Choroid plexus epithelial cell (primary cell): Measurements from ENCODE around the gene SLC2A8.

Experiments used
- DNase-seq: peaks from one replicate; pipeline ENCODE4 v3.0.0-alpha.2; 2010; ENCODE audit warnings: low read depth
- H3K4me3 ChIP-seq: 2 replicates; pipeline ENCODE4 v1.5.1; 2011; ENCODE audit warnings: low read depth, mild to moderate bottlenecking, control low read depth, low read length, moderate library complexity
- TF ChIP-seq, protein P1 (sequence below): conservative IDR thresholded peaks from 2 replicates; pipeline ENCODE4 v1.5.1; 2011; ENCODE audit warnings: low read depth, mild to moderate bottlenecking, control low read depth, inconsistent platforms, low read length, moderate library complexity

SLC2A8 gene

DNA sequence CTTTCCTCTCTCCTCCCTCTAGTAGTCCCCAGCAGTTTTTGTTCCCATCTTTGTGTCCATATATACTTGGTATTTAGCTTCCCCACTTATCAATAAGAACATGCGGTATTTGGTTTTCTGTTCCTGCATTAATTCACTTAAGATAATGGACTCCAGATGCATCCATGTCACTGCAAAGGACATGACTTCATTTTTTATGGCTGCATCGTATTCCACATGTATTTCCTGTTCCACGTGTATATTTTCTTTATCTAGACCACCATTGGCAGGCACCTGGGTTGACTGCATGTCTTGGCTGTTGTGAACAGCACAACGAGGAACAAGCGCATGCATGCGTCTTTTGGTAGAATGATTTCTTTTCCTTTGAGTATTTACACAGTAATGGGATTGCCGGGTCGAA is 33.4 kb downstream of the SLC2A8 start:
- DNase-seq, result no peak
- no peak overlapping the region for H3K4me3 ChIP-seq
- TF ChIP-seq, protein P1, sequence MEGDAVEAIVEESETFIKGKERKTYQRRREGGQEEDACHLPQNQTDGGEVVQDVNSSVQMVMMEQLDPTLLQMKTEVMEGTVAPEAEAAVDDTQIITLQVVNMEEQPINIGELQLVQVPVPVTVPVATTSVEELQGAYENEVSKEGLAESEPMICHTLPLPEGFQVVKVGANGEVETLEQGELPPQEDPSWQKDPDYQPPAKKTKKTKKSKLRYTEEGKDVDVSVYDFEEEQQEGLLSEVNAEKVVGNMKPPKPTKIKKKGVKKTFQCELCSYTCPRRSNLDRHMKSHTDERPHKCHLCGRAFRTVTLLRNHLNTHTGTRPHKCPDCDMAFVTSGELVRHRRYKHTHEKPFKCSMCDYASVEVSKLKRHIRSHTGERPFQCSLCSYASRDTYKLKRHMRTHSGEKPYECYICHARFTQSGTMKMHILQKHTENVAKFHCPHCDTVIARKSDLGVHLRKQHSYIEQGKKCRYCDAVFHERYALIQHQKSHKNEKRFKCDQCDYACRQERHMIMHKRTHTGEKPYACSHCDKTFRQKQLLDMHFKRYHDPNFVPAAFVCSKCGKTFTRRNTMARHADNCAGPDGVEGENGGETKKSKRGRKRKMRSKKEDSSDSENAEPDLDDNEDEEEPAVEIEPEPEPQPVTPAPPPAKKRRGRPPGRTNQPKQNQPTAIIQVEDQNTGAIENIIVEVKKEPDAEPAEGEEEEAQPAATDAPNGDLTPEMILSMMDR, result no peak

DNA sequence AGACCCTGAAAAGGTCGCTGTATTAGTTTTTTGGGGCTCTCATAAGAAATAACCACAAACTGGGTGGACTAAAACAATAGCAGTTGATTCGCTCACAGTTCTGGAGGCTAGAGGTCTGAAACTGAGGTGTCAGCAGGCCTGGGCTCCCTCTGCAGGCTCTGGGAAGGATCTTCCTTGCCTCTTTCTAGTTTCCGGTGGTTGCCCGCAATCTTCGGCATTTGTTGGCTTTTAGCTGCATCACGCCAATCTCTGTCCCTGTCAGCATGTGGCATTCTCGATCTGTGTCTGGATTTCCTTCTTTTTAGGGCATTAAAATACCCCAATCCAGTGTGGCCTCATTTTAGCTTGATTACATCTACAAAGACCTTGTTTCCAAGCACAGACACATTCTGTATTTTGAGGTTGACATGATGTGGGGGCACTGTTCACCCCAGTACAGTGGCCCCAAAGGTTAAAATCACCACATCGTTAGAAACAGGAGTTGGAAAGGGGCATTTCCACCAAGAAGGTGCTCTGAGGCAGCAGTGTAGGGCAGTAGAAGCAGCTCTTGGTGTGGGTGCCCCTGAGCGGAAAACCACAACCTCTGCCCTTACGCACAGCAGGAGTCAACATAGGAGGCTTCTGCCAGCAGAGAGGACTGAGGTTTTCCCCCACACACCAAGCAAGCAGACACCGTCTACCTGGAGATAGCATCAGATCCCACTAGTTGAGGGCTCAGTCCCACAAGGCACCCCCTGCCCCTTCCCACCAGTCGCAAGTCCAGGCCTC is 40.7 kb downstream of the SLC2A8 start:
- peak; percentile 21 for DNase-seq
- H3K4me3 ChIP-seq, result no peak overlapping the region
- TF ChIP-seq, protein P1, result peak; percentile 48

DNA sequence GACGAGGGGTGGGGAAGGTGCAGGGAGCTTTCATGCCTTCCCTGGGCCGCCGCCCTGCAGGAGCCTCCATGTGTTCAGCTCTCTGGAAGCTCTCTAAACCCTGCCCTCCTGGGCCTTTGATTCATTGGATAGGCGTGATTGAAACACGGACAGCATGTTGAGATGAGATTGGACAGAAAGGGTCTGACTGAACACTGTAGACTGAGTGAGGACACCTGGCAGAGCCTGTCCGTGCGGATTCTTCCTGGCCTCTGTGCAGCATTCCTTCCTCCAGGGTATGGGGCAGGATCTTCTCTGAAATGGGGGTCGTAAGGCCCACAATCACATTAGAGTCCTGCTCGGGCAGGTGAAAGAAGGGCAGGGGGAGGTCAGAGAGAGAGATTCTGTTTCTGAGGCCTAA is 41.4 kb downstream of the SLC2A8 start:
- H3K4me3 ChIP-seq, result no peak overlapping the region
- DNase-seq, result no peak
- TF ChIP-seq, protein P1, result no peak

DNA sequence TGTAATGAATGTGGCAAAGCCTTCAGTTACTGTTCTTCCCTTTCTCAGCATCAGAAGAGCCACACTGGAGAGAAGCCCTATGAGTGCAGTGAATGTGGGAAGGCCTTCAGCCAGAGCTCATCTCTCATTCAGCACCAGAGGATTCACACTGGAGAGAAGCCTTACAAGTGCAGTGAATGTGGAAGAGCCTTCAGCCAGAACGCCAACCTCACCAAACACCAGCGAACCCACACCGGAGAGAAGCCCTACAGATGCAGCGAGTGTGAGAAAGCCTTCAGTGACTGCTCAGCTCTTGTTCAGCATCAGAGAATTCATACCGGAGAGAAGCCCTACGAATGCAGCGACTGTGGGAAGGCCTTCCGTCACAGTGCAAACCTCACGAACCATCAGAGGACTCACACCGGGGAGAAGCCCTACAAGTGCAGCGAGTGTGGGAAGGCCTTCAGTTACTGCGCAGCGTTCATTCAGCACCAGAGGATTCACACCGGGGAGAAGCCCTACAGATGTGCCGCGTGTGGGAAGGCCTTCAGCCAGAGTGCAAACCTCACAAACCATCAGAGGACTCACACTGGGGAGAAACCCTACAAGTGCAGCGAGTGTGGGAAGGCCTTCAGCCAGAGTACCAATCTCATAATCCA is 47.4 kb downstream of the SLC2A8 start:
- TF ChIP-seq, protein P1, result no peak
- no peak for DNase-seq
- H3K4me3 ChIP-seq, result no peak overlapping the region

DNA sequence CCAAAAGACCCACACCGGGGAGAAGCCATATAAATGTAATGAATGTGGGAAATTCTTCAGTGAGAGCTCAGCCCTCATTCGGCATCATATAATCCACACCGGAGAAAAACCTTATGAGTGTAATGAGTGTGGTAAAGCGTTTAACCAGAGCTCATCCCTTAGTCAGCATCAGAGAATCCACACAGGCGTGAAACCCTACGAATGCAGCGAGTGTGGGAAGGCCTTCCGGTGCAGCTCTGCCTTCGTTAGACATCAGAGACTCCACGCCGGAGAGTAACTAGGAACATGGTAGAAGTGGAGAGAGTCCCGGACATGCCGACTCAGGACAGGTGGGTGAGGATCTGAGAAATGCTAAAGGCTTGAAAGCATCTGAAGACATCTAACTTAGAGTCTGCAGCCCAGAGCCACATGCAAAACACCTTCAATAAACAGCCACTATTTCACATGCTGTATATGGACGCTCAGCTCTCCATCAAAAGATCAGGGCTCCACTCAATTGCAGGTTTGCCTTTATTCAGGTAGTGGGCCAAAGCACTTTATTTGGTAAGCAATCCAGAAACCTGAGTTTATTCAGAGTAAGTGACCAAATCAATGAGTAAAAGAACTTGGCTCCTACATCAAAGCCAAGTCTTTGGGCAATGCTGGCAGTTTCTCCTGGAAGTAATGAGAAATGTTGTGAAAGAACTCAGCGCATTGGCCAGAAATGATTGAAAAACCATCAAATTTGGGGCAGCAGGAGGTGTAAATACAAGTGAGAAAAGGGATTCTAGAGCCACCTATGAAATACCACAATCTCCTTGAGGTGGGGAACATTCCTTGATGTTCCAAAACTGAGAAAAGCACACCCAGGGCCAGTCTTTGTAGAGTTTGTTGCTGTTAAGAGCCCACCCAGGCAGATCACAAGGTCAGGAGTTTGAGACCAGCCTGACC is 48.2 kb downstream of the SLC2A8 start:
- H3K4me3 ChIP-seq, result no peak overlapping the region
- TF ChIP-seq, protein P1, result no peak
- no peak for DNase-seq

DNA sequence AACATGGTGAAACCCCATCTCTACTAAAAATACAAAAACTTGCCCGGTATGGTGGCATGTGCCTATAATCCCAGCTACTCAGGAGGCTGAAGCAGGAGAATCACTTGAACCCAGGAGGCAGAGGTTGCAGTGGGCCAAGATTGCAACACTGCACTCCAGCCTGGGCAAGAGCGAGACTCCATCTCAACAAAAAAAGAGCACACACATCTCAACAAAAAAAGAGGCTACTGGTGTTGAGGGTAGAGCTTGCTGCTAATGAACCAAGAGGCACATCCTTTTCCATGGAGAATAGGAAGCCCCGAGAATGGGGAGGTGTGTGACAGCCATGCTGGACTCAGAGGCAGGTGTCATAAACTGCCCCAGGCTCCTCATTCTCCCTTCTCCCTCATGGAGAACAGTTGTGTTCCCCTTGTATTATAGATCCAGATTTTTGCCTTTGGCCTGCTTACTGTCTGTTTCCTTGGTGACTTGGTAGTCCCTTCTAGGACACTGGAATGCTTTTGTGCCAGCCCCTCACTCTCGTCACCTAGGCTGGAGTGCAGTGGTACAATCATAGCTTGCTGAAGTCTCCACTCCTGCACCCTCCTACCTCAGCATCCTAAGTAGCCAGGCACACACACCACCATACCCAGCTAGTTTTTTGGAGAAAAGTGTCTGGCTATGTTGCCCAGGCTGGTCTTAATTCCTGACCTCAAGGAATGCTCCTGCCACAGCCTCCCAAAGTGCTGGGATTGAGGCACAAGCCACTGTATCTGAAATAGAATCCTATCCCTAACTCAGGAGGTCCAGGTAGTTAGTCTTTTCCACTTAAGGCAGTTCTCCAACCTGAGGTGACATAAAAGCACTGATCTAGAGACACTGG is 49.1 kb downstream of the SLC2A8 start:
- no peak for DNase-seq
- TF ChIP-seq, protein P1, result no peak

More for the DNA sequence above, 49.1 kb downstream of the SLC2A8 start:
- H3K4me3 ChIP-seq, result no peak overlapping the region
